ENCODE data around the gene TIE1.

GRCh38 chr1:43359696-43360095 is 58.9 kb downstream of the TIE1 start:
- TF ChIP-seq, protein P1, sequence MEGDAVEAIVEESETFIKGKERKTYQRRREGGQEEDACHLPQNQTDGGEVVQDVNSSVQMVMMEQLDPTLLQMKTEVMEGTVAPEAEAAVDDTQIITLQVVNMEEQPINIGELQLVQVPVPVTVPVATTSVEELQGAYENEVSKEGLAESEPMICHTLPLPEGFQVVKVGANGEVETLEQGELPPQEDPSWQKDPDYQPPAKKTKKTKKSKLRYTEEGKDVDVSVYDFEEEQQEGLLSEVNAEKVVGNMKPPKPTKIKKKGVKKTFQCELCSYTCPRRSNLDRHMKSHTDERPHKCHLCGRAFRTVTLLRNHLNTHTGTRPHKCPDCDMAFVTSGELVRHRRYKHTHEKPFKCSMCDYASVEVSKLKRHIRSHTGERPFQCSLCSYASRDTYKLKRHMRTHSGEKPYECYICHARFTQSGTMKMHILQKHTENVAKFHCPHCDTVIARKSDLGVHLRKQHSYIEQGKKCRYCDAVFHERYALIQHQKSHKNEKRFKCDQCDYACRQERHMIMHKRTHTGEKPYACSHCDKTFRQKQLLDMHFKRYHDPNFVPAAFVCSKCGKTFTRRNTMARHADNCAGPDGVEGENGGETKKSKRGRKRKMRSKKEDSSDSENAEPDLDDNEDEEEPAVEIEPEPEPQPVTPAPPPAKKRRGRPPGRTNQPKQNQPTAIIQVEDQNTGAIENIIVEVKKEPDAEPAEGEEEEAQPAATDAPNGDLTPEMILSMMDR (conservative IDR thresholded peaks at IDR 0.05) = no peak
- no peak for TF ChIP-seq ZFX (IDR thresholded peaks at IDR 0.05)

Data from C4-2B (cell line).